Spleen (tissue), 11 donors: ENCODE measurements around the gene SLC41A1. TPM values are rescaled to one million over a fixed set of nuclear protein-coding genes. Genes with fewer than 3 reads are reported as not detected.

ENCODE experiments used
- DNase-seq: peaks from one replicate; pipeline ENCODE4 v3.0.0-alpha.2; 2020
- H3K27ac ChIP-seq, 8 donors: fragments of 200-600 bp; sonication (generic) in 7 of 8; 1 replicate in 4 of 8; 2 replicates in 4 of 8; pipeline versions ENCODE4 v1.5.0 to v1.8.0; 2016 to 2021; ENCODE audit warnings: inconsistent platforms in 4 of 8, mild to moderate bottlenecking in 4 of 8, moderate library complexity in 1 of 8
- H3K27me3 ChIP-seq, 7 donors: fragments of 200-600 bp; sonication (generic) in 6 of 7; replicated peaks in 1 of 7; 1 replicate in 4 of 7; 2 replicates in 3 of 7; pipeline versions ENCODE4 v1.5.0 to v1.8.0; 2016 to 2021; ENCODE audit warnings: inconsistent platforms in 3 of 7, mild to moderate bottlenecking in 1 of 7
- H3K36me3 ChIP-seq, 6 donors: fragments of 200-600 bp; sonication (generic) in 5 of 6; 1 replicate in 4 of 6; 2 replicates in 2 of 6; pipeline versions ENCODE4 v1.5.0 to v1.8.0; 2016 to 2021; ENCODE audit warnings: inconsistent platforms in 2 of 6
- H3K4me1 ChIP-seq, 6 donors: fragments of 200-600 bp; sonication (generic) in 5 of 6; 1 replicate in 3 of 6; 2 replicates in 3 of 6; pipeline versions ENCODE4 v1.5.0 to v1.8.0; 2016 to 2021; ENCODE audit warnings: inconsistent platforms in 3 of 6
- H3K4me3 ChIP-seq, 8 donors: fragments of 200-600 bp; sonication (generic) in 7 of 8; 1 replicate in 4 of 8; 2 replicates in 4 of 8; pipeline versions ENCODE4 v1.5.0 to v1.8.0; 2016 to 2021; ENCODE audit warnings: inconsistent platforms in 4 of 8, mild to moderate bottlenecking in 4 of 8, moderate library complexity in 2 of 8
- H3K9me3 ChIP-seq, 8 donors: fragments of 200-600 bp; sonication (generic) in 7 of 8; 1 replicate in 4 of 8; 2 replicates in 4 of 8; pipeline versions ENCODE4 v1.5.0 to v1.8.0; 2016 to 2021; ENCODE audit warnings: inconsistent platforms in 4 of 8
- POLR2A ChIP-seq, 3 donors: fragments of 450-650 bp; IDR thresholded peaks; one replicate each; pipeline ENCODE4 v1.5.1; 2017; ENCODE audit warnings: antibody characterized with exemption in 3 of 3, mild to moderate bottlenecking in 1 of 3
- POLR2AphosphoS5 ChIP-seq, 3 donors: sonication (generic); formaldehyde crosslinking; IDR thresholded peaks; one replicate each; pipeline ENCODE4 v1.5.1; 2017; ENCODE audit warnings: antibody characterized with exemption in 3 of 3
- WGBS, 5 donors: extraction: QIAGEN DNeasy Blood & Tissue Kit in 3 of 5; methylation state at CpG; one replicate each; pipeline versions ENCODE4 v1.1.5 to v1.1.7; 2013 to 2018; 5-methylcytosine and 5-hydroxymethylcytosine counted together
- intact Hi-C: fragments of 100-400 bp; cut with DNase I; formaldehyde crosslinking; loops from one replicate; pipeline ENCODE4 v1.15.0; 2023; ENCODE audit warnings: low total_unique reads
- polyA plus RNA-seq, 3 donors: library from polyadenylated mRNA; stranded (reverse); fragments of 200-250 nt; gene quantifications; one replicate each; pipeline ENCODE4 v1.2.1, GENCODE V29; 2013
- total RNA-seq, 7 donors: library from RNA; depleted of rRNA in 3 of 7; stranded (reverse); fragments of >200 nt in 3 of 7; fragmentation: NEBNext Ultra II Directional in 4 of 7; extraction: Animal tissue kit (Norgen Biotek cat#: 25700) in 4 of 7; gene quantifications; one replicate each; pipeline versions ENCODE4 v1.1.0 to v1.2.1, GENCODE V29; 2016 to 2021
- TF ChIP-seq, protein P1 (sequence below), 11 experiments: fragments of 200-600 bp in 7 of 11; fragments of 450-650 bp in 4 of 11; sonication (generic) in 4 of 11; IDR thresholded peaks in 8 of 11; conservative IDR thresholded peaks in 3 of 11; 1 replicate in 7 of 11; 2 replicates in 4 of 11; pipeline versions ENCODE4 v1.4.0 to v1.8.0; 2016 to 2021; ENCODE audit warnings: antibody characterized with exemption in 11 of 11, inconsistent platforms in 4 of 11, mild to moderate bottlenecking in 1 of 11
- donor health status: healthy with polysubstance abuse.
- donor health status: DM: no; HTN: no; CAD: no; lungs with moderate emphysema.
- donor health status: DM: no; HTN: no; CAD: no.
- donor health status: Bipolar disorder and iron deficiency.
- donor health status: healthy.
- donor health status: DM: no; HTN: no; CAD: no.
- donor health status: DM: yes; HTN: yes; CAD: no.

The SLC41A1 gene
- total and polyA plus RNA-seq, 10 donors: 4.1 to 29.0 (median 20.8) TPM

DNA sequence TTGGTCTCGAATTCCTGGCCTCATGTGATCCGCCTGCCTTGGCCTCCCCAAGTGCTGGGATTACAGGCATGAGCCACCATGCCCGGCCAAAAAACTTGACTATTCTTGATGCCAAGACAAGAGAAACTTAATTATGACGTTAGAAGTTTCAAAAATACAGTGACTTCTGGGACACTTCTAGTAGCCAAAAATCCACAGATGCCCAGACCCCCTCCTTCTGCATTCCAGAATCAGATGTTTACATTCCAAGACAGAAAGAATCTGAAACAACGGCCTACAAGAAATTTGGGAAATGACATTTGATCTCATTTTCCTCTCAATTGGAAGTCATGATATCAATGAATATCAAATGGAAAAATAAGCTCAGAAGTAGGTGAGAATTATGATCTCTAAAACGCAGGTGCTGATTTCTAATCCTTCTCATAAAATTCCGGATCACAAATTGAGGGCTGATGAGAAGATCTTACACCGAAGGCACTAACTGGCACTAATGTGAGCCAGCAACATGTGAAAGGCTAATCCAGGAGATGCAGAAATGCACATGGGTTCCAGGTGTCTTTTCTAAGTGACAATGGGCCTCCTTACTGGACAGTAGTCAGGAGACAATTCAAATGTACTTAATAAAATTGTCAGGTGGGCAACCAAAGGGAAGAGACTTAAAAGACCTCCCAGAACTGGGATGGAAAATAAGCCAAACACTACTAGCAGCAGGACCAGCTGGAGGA, 43.2 kb downstream of the SLC41A1 start:
- TF ChIP-seq POLR2AphosphoS5 (IDR thresholded peaks at IDR 0.05) (no peak), POLR2A (IDR thresholded peaks at IDR 0.05) (no peak)
- TF ChIP-seq, protein P1, sequence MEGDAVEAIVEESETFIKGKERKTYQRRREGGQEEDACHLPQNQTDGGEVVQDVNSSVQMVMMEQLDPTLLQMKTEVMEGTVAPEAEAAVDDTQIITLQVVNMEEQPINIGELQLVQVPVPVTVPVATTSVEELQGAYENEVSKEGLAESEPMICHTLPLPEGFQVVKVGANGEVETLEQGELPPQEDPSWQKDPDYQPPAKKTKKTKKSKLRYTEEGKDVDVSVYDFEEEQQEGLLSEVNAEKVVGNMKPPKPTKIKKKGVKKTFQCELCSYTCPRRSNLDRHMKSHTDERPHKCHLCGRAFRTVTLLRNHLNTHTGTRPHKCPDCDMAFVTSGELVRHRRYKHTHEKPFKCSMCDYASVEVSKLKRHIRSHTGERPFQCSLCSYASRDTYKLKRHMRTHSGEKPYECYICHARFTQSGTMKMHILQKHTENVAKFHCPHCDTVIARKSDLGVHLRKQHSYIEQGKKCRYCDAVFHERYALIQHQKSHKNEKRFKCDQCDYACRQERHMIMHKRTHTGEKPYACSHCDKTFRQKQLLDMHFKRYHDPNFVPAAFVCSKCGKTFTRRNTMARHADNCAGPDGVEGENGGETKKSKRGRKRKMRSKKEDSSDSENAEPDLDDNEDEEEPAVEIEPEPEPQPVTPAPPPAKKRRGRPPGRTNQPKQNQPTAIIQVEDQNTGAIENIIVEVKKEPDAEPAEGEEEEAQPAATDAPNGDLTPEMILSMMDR (IDR thresholded peaks at IDR 0.05 in 8 of 11, conservative IDR thresholded peaks at IDR 0.05 in 3 of 11): no peak
- H3K27me3 ChIP-seq: no peaks in the 10 kb centered on the region
- intact Hi-C loops: no loop called here
- no peaks in the 10 kb centered on the region for H3K9me3 ChIP-seq
- H3K36me3 ChIP-seq: peaks cover 0 to 53% (median 19%) of the 10 kb centered on the region in 6 donors
- H3K4me1 ChIP-seq: peaks cover 5 to 37% (median 25%) of the 10 kb centered on the region in 6 donors
- 87 to 95% (median 89%) methylated on average over 8 of the region's 8 CpGs for WGBS, 5 donors
- no peak overlapping the region for H3K27ac ChIP-seq
- DNase-seq: no peak
- H3K4me3 ChIP-seq: no peak overlapping the region

DNA sequence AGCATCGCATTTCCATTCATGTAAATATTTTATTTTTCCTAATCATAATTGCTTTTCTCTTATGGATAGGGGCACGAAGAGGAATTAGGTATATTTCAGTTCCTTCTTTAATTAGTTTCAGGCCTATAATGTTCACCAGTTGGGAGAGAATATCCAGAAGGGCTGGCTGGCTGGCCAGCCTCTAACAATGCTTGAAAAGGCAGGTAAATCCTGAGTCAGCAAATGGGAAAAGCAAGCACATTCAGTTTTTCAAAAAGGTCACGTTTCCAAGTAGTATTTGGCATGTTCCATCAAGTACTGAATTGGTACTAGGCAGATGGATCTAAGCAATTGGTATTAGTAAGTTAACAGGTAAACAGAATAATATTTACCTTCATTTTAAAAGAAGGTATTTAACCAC, 45.8 kb downstream of the SLC41A1 start:
- H3K27me3 ChIP-seq: no peaks in the 10 kb centered on the region

DNA sequence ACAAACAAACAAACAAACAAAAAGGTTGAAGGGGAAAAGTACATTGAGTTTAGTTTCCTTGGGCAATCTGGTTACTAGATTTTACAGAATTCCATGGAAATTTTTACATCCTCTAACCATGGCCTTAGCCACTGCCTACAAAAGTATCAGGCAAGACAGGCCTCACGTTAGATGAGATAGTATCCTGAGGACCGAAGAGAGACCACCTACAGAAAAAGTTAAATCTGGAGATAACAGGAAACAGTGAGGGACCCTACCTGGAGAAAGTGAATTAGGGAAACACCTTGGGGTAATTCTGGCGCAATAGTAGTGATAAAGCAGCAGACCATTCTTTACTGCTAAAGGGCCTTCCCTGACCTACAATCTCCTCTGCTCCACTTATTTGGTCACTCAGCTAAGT, 46.4 kb downstream of the SLC41A1 start:
- DNase-seq: no peak
- Histone ChIP-seq H3K27ac (no peak overlapping the region), H3K4me3 (no peak overlapping the region), H3K9me3 (no peaks in the 10 kb centered on the region), H3K36me3 (peaks cover 0 to 50% (median 19%) of the 10 kb centered on the region in 6 donors), H3K4me1 (peaks cover 0 to 5% (median 0%) of the 10 kb centered on the region in 6 donors), H3K27me3 (no peaks in the 10 kb centered on the region)
- WGBS, 5 donors: 71 to 93% (median 85%) methylated on average over 3 of the region's 3 CpGs
- intact Hi-C loops: no loop called here
- TF ChIP-seq POLR2A (IDR thresholded peaks at IDR 0.05): no peak
- no peak for TF ChIP-seq POLR2AphosphoS5 (IDR thresholded peaks at IDR 0.05)
- TF ChIP-seq, protein P1 (IDR thresholded peaks at IDR 0.05 in 8 of 11, conservative IDR thresholded peaks at IDR 0.05 in 3 of 11): no peak

More for the DNA sequence above, 45.8 kb downstream of the SLC41A1 start:
- Histone ChIP-seq H3K36me3 (peaks cover 0 to 53% (median 19%) of the 10 kb centered on the region in 6 donors), H3K4me1 (peaks cover 0 to 11% (median 3%) of the 10 kb centered on the region in 6 donors), H3K9me3 (no peaks in the 10 kb centered on the region), H3K27ac (no peak overlapping the region), H3K4me3 (no peak overlapping the region)
- WGBS, 5 donors: 80 to 84% (median 80%) methylated on average over 3 of the region's 3 CpGs
- TF ChIP-seq, protein P1 (IDR thresholded peaks at IDR 0.05 in 8 of 11, conservative IDR thresholded peaks at IDR 0.05 in 3 of 11): no peak
- no peak for TF ChIP-seq POLR2A (IDR thresholded peaks at IDR 0.05)
- TF ChIP-seq POLR2AphosphoS5 (IDR thresholded peaks at IDR 0.05): no peak
- intact Hi-C loops: no loop called here
- DNase-seq: no peak

DNA sequence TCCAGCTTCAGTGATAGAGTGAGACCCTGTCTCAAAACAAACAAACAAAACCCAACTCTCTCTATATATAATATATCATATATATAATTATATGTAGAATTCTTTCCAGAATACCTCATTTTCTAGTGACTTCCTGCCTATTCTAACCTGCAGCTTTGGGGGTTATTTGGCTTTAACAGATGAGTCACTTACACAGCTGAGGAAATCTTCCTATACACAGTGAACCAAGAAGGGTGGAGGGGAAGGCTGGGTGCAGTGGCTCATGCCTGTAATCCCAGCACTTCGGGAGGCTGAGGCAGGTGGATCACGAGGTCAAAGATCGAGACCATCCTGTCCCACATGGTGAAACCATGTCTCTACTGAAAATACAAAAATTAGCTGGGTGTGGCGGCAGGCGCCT, 47.0 kb downstream of the SLC41A1 start:
- Histone ChIP-seq H3K4me3 (no peak overlapping the region), H3K36me3 (peaks cover 0 to 44% (median 19%) of the 10 kb centered on the region in 6 donors), H3K4me1 (no peaks in the 10 kb centered on the region), H3K9me3 (no peaks in the 10 kb centered on the region), H3K27ac (no peak overlapping the region), H3K27me3 (no peaks in the 10 kb centered on the region)
- no peak for DNase-seq
- intact Hi-C loops: no loop called here
- 67 to 75% (median 69%) methylated on average over 5 of the region's 5 CpGs for WGBS, 5 donors
- TF ChIP-seq POLR2A (IDR thresholded peaks at IDR 0.05) (no peak), POLR2AphosphoS5 (IDR thresholded peaks at IDR 0.05) (no peak)
- TF ChIP-seq, protein P1 (IDR thresholded peaks at IDR 0.05 in 8 of 11, conservative IDR thresholded peaks at IDR 0.05 in 3 of 11): no peak
